HEK293T (cell line): ENCODE measurements around the gene OCA2.

ENCODE experiments used
- CTCF ChIA-PET: fragments of 350-600 bp; formaldehyde crosslinking; extraction: SDS; loops from one replicate; lab custom pipeline; 2021; ENCODE audit warnings: antibody characterized with exemption, inconsistent platforms; lab: Yijun Ruan, JAX
- POLR2A ChIA-PET: fragments of 350-600 bp; formaldehyde crosslinking; extraction: SDS; loops from one replicate; lab custom pipeline; 2020; ENCODE audit warnings: antibody characterized with exemption, inconsistent platforms; lab: Yijun Ruan, JAX
- DNase-seq: peaks from one replicate; pipeline ENCODE4 v3.0.0; 2012; ENCODE audit warnings: mixed read lengths; ENCODE audit errors: extremely low spot score
- ARNT ChIP-seq: fragments of 450-650 bp; IDR thresholded peaks from 2 replicates; pipeline ENCODE4 v1.6.1; 2017; ENCODE audit warnings: mild to moderate bottlenecking
- BHLHE40 ChIP-seq: fragments of 450-650 bp; IDR thresholded peaks from 2 replicates; pipeline ENCODE4 v1.6.1; 2016; ENCODE audit warnings: mild to moderate bottlenecking, moderate library complexity, borderline replicate concordance
- CTBP1 ChIP-seq: fragments of 450-650 bp; IDR thresholded peaks from 2 replicates; pipeline ENCODE4 v1.6.1; 2016; ENCODE audit warnings: borderline replicate concordance
- ELF4 ChIP-seq: fragments of 450-650 bp; IDR thresholded peaks from 2 replicates; pipeline ENCODE4 v1.6.1; 2017; ENCODE audit warnings: antibody characterized with exemption
- FOXA1 ChIP-seq: fragments of 450-650 bp; IDR thresholded peaks from 2 replicates; pipeline ENCODE4 v1.6.1; 2016; ENCODE audit warnings: mild to moderate bottlenecking
- FOXK2 ChIP-seq: fragments of 450-650 bp; IDR thresholded peaks from 2 replicates; pipeline ENCODE4 v1.6.1; 2016; ENCODE audit warnings: mild to moderate bottlenecking
- FOXM1 ChIP-seq: fragments of 450-650 bp; IDR thresholded peaks from 2 replicates; pipeline ENCODE4 v1.6.1; 2017; ENCODE audit warnings: mild to moderate bottlenecking, borderline replicate concordance
- HDGF ChIP-seq: fragments of 450-650 bp; IDR thresholded peaks from 2 replicates; pipeline ENCODE4 v1.6.1; 2017; ENCODE audit warnings: antibody characterized with exemption, borderline replicate concordance
- L3MBTL2 ChIP-seq: fragments of 450-650 bp; conservative IDR thresholded peaks from 2 replicates; pipeline ENCODE4 v1.6.1; 2016; ENCODE audit warnings: mild to moderate bottlenecking
- LEF1 ChIP-seq: fragments of 450-650 bp; IDR thresholded peaks from 2 replicates; pipeline ENCODE4 v1.6.1; 2017; ENCODE audit warnings: mild to moderate bottlenecking, borderline replicate concordance
- NFRKB ChIP-seq: fragments of 450-650 bp; IDR thresholded peaks from 2 replicates; pipeline ENCODE4 v1.6.1; 2016; ENCODE audit warnings: mild to moderate bottlenecking, moderate library complexity
- PKNOX1 ChIP-seq: fragments of 450-650 bp; IDR thresholded peaks from 2 replicates; pipeline ENCODE4 v1.6.1; 2016
- SP1 ChIP-seq: fragments of 450-650 bp; IDR thresholded peaks from 2 replicates; pipeline ENCODE4 v1.6.1; 2017
- SUZ12 ChIP-seq: fragments of 450-650 bp; IDR thresholded peaks from 2 replicates; pipeline ENCODE4 v1.6.1; 2016; ENCODE audit warnings: mild to moderate bottlenecking
- TARDBP ChIP-seq: fragments of 450-650 bp; IDR thresholded peaks from 2 replicates; pipeline ENCODE4 v1.6.1; 2016
- ZNF384 ChIP-seq: fragments of 450-650 bp; IDR thresholded peaks from 2 replicates; pipeline ENCODE4 v1.6.1; 2016

The OCA2 gene

GRCh38 chr15:28101983-28102441 is 2.9 kb upstream of the OCA2 start:
- TF ChIP-seq FOXA1 (no peak), SP1 (no peak), L3MBTL2 (no peak), LEF1 (no peak)
- DNase-seq, result no peak
- POLR2A ChIA-PET, result no interaction called here
- CTCF ChIA-PET, result no interaction called here

GRCh38 chr15:28101201-28101600 is 2.1 kb upstream of the OCA2 start:
- ChIA-PET CTCF (no interaction called here), POLR2A (no interaction called here)
- no peak for DNase-seq
- TF ChIP-seq PKNOX1, result no peak
- TF ChIP-seq TARDBP, result no peak
- TF ChIP-seq FOXK2, result no peak
- TF ChIP-seq ARNT, result no peak
- no peak for TF ChIP-seq HDGF
- TF ChIP-seq NFRKB, result no peak
- TF ChIP-seq BHLHE40, result no peak
- TF ChIP-seq SUZ12, result no peak
- no peak for TF ChIP-seq LEF1
- no peak for TF ChIP-seq ZNF384
- TF ChIP-seq SP1, result no peak
- TF ChIP-seq CTBP1, result no peak

- POLR2A ChIA-PET, result no interaction called here
- no peak for TF ChIP-seq ZNF384
- no peak for TF ChIP-seq LEF1
- TF ChIP-seq CTBP1, result no peak
- TF ChIP-seq FOXA1, result no peak
- no peak for TF ChIP-seq SP1
- no peak for DNase-seq
- CTCF ChIA-PET, result no interaction called here
Measured at GRCh38 chr15:28100516-28101195, 1.5 kb upstream of the OCA2 start.

- no peak for DNase-seq
- TF ChIP-seq PKNOX1, result no peak
- no peak for TF ChIP-seq TARDBP
- no peak for TF ChIP-seq L3MBTL2
- no peak for TF ChIP-seq SP1
- no peak for TF ChIP-seq HDGF
- TF ChIP-seq FOXA1, result no peak
- TF ChIP-seq CTBP1, result no peak
- no peak for TF ChIP-seq BHLHE40
- no peak for TF ChIP-seq FOXM1
- no peak for TF ChIP-seq FOXK2
- TF ChIP-seq ARNT, result no peak
- no peak for TF ChIP-seq ELF4
- TF ChIP-seq LEF1, result no peak
- POLR2A ChIA-PET, result interaction anchor here (1.0 to 1.4 kb wide), 3 partner anchors 10 to 17 kb away, joined by 3 to 9 read pairs (median 3); no protein-coding TSS in a partner anchor
- CTCF ChIA-PET, result interaction anchor here (0.5 to 1.2 kb wide), 4 partner anchors 19 to 26 kb away, joined by 3 to 9 read pairs (median 4); no protein-coding TSS in a partner anchor
Measured at GRCh38 chr15:28099555-28100140, 533 bp upstream of the OCA2 start.

GRCh38 chr15:28098360-28098765 is 752 bp downstream of the OCA2 start:
- no peak for DNase-seq
- TF ChIP-seq CTBP1 (no peak), ARNT (no peak), L3MBTL2 (no peak), FOXM1 (no peak), FOXK2 (no peak)
- ChIA-PET POLR2A (interaction anchor here (1.4 kb wide), 1 partner anchor 18 kb away, joined by 3 read pairs; no protein-coding TSS in a partner anchor), CTCF (interaction anchor here (0.6 kb wide), 2 partner anchors 77 to 117 kb away, joined by 3 to 6 read pairs; no protein-coding TSS in a partner anchor)

GRCh38 chr15:28097656-28098359 is 1.3 kb downstream of the OCA2 start:
- ChIA-PET CTCF (interaction anchor here (0.6 kb wide), 1 partner anchor 76 kb away, joined by 3 read pairs; no protein-coding TSS in a partner anchor), POLR2A (interaction anchor here (1.4 kb wide), 1 partner anchor 19 kb away, joined by 3 read pairs; no protein-coding TSS in a partner anchor)
- DNase-seq, result no peak
- TF ChIP-seq CTBP1, result no peak
